Heart left ventricle (tissue), 16 donors: ENCODE data around the gene CHD9. TPM values are rescaled to one million over a fixed set of nuclear protein-coding genes. Genes with fewer than 3 reads are reported as not detected.

Experiments used
- ATAC-seq, 4 donors: fragments of 200-7000 bp; cut with Tn5 transposase; one replicate each; pipeline ENCODE4 v1.9.1; 2020 to 2022; ENCODE audit warnings: moderate library complexity in 4 of 4, mild to moderate bottlenecking in 3 of 4, moderate number of reproducible peaks in 1 of 4
- DNase-seq, 5 donors: peaks; one replicate each; pipeline ENCODE4 v3.0.0-alpha.2; 2020
- H3K27ac ChIP-seq, 12 donors: fragments of 200-600 bp; sonication (generic) in 4 of 12; one replicate each; pipeline versions ENCODE4 v1.5.0 to v1.8.0; 2016 to 2022; ENCODE audit warnings: mild to moderate bottlenecking in 2 of 12
- H3K27me3 ChIP-seq, 9 donors: fragments of 200-600 bp; sonication (generic) in 2 of 9; one replicate each; pipeline versions ENCODE4 v1.5.1 to v1.8.0; 2016 to 2022; ENCODE audit warnings: mild to moderate bottlenecking in 3 of 9
- H3K36me3 ChIP-seq, 9 donors: fragments of 200-600 bp; sonication (generic) in 2 of 9; one replicate each; pipeline versions ENCODE4 v1.5.0 to v1.8.0; 2018 to 2022; ENCODE audit warnings: mild to moderate bottlenecking in 2 of 9
- H3K4me1 ChIP-seq, 12 donors: fragments of 200-600 bp; sonication (generic) in 4 of 12; one replicate each; pipeline versions ENCODE4 v1.5.0 to v1.8.0; 2016 to 2022; ENCODE audit warnings: mild to moderate bottlenecking in 3 of 12
- H3K4me3 ChIP-seq, 12 donors: fragments of 200-600 bp; sonication (generic) in 4 of 12; one replicate each; pipeline versions ENCODE4 v1.5.0 to v1.8.0; 2017 to 2022; ENCODE audit warnings: mild to moderate bottlenecking in 9 of 12, moderate library complexity in 4 of 12
- H3K9me3 ChIP-seq, 12 donors: fragments of 200-600 bp; sonication (generic) in 4 of 12; one replicate each; pipeline versions ENCODE4 v1.5.0 to v1.8.0; 2016 to 2022; ENCODE audit warnings: mild to moderate bottlenecking in 1 of 12
- CTCF ChIP-seq, 12 donors: fragments of 200-600 bp; sonication (generic) in 4 of 12; IDR thresholded peaks; one replicate each; pipeline versions ENCODE4 v1.5.0 to v1.8.0; 2018 to 2022; ENCODE audit warnings: antibody characterized with exemption in 12 of 12, mild to moderate bottlenecking in 5 of 12
- POLR2A ChIP-seq, 2 donors: fragments of 450-650 bp; IDR thresholded peaks; one replicate each; pipeline ENCODE4 v1.6.1; 2017; ENCODE audit warnings: antibody characterized with exemption in 2 of 2, mild to moderate bottlenecking in 2 of 2, moderate library complexity in 2 of 2
- WGBS, 4 donors: extraction: QIAGEN DNeasy Blood & Tissue Kit in 2 of 4; methylation state at CpG; one replicate each; pipeline versions ENCODE4 v1.1.5 to v1.1.7; 2013 to 2018; 5-methylcytosine and 5-hydroxymethylcytosine counted together
- intact Hi-C, 10 donors: fragments of 100-400 bp; cut with DNase I; formaldehyde crosslinking; loops; one replicate each; pipeline versions ENCODE4 v1.11.1 to v1.14.2; 2022
- polyA plus RNA-seq, 2 donors: library from polyadenylated mRNA; stranded (reverse); fragments of 200-250 nt; gene quantifications; one replicate each; pipeline ENCODE4 v1.2.3, GENCODE V29; 2013
- total RNA-seq, 9 donors: library from RNA; depleted of rRNA in 2 of 9; stranded (reverse); fragments of >200 nt in 2 of 9; fragmentation: NEBNext Ultra II Directional in 3 of 9; extraction: Animal tissue kit (Norgen Biotek cat#: 25700) in 3 of 9; gene quantifications; one replicate each; pipeline versions ENCODE4 v1.1.0 to v1.2.4, GENCODE V29; 2016 to 2023
- donor health status: ischemic (EF 13 %, LVEDD 7.1; RV severe dilation, severe dysfunction).
- donor health status: healthy with polysubstance abuse.
- donor health status: DM: no; HTN: yes; CAD: no.
- donor health status: DM: no; HTN: no; CAD: no.
- donor health status: ischemic (EF 25% LVEDD 6.9; RV normal size, moderate dysfunction).
- donor health status: ischemic (EF 25% LVEDD 5.7; RV mildly dilated, moderate dysfunction).
- donor health status: healthy.
- donor health status: DM: yes; HTN: yes; CAD: no.
- donor health status: ischemic (EF 35%, LVEDD 5.7; RV mildly dilated, moderate dysfunction).
- donor health status: nonischemic (EF 11% LVEDD 7.7; RV severe dilation, severe dysfunction).
- donor health status: DM: yes; HTN: yes; CAD: no.
- donor health status: PGD.
- donor health status: ischemic (EF 29% LVEDD 5.4; RV normal size, mild dysfunction).
- donor health status: nonischemic (EF 23%, LVEDD 6.1; RV moderate dilation, normal function).

The CHD9 gene
- total and polyA plus RNA-seq, 11 donors = 11.8 to 56.2 (median 41.3) TPM

GRCh38 chr16:53014287-53014686 is 40.5 kb upstream of the CHD9 start:
- no peak for DNase-seq
- Histone ChIP-seq H3K27me3 (peaks cover 0 to 4% (median 0%) of the 10 kb centered on the region in 9 donors), H3K4me3 (no peak overlapping the region), H3K9me3 (no peaks in the 10 kb centered on the region), H3K4me1 (no peaks in the 10 kb centered on the region), H3K27ac (no peak overlapping the region), H3K36me3 (no peaks in the 10 kb centered on the region)
- no peak for ATAC-seq
- WGBS, 4 donors = 20 to 22% (median 22%) methylated on average over 4 of the region's 4 CpGs
- TF ChIP-seq POLR2A (IDR thresholded peaks at IDR 0.05) (no peak), CTCF (IDR thresholded peaks at IDR 0.05) (no peak)
- intact Hi-C loops = loop anchor here in 1 of 10 donors (10.0 kb wide), 1 partner anchor 829 kb away; no protein-coding TSS in a partner anchor

- no peak for TF ChIP-seq POLR2A (IDR thresholded peaks at IDR 0.05)
- TF ChIP-seq CTCF (IDR thresholded peaks at IDR 0.05) = no peak
- 78 to 83% (median 81%) methylated on average over 2 of the region's 2 CpGs for WGBS, 4 donors
- intact Hi-C loops = loop anchor here in 1 of 10 donors (10.0 kb wide), 1 partner anchor 834 kb away; no protein-coding TSS in a partner anchor
- Histone ChIP-seq H3K27me3 (peaks cover 0 to 4% (median 0%) of the 10 kb centered on the region in 9 donors), H3K9me3 (no peaks in the 10 kb centered on the region), H3K27ac (no peak overlapping the region), H3K4me3 (no peak overlapping the region), H3K36me3 (no peaks in the 10 kb centered on the region), H3K4me1 (no peaks in the 10 kb centered on the region)
- ATAC-seq (no peak), DNase-seq (no peak)
These were observed 35.9 kb upstream of the CHD9 start for GRCh38 chr16:53018834-53019416.

GRCh38 chr16:53022374-53022773 is 32.4 kb upstream of the CHD9 start:
- no peak for TF ChIP-seq POLR2A (IDR thresholded peaks at IDR 0.05)
- TF ChIP-seq CTCF (IDR thresholded peaks at IDR 0.05) = peak in 10 of 12 donors; percentile 36 to 65 (median 58)
- intact Hi-C loops = loop anchor here in 9 of 10 donors (2.0 to 10.0 kb wide), 6 partner anchors 828 to 955 kb away; no protein-coding TSS in a partner anchor
- ATAC-seq = peak; percentile 51 to 83 (median 77)
- Histone ChIP-seq H3K4me3 (no peak overlapping the region), H3K27ac (no peak overlapping the region), H3K9me3 (no peaks in the 10 kb centered on the region), H3K27me3 (no peaks in the 10 kb centered on the region), H3K4me1 (no peaks in the 10 kb centered on the region), H3K36me3 (no peaks in the 10 kb centered on the region)
- WGBS, 4 donors = 0 to 8% (median 5%) methylated on average over 5 of the region's 5 CpGs
- DNase-seq = peak in 2 of 5 donors; percentile 22 to 23

GRCh38 chr16:53024045-53024444 is 30.7 kb upstream of the CHD9 start:
- H3K36me3 ChIP-seq = no peaks in the 10 kb centered on the region
- ATAC-seq = no peak
- no peaks in the 10 kb centered on the region for H3K27me3 ChIP-seq
- TF ChIP-seq POLR2A (IDR thresholded peaks at IDR 0.05) (no peak), CTCF (IDR thresholded peaks at IDR 0.05) (no peak)
- H3K27ac ChIP-seq = no peak overlapping the region
- 93 to 95% (median 95%) methylated on average over 4 of the region's 4 CpGs for WGBS, 4 donors
- H3K4me3 ChIP-seq = no peak overlapping the region
- intact Hi-C loops = loop anchor here in 8 of 10 donors (5.0 to 10.0 kb wide), 5 partner anchors 829 to 957 kb away; no protein-coding TSS in a partner anchor
- DNase-seq = no peak
- H3K4me1 ChIP-seq = no peaks in the 10 kb centered on the region
- H3K9me3 ChIP-seq = no peaks in the 10 kb centered on the region
